GM12878 (cell line): Measurements from ENCODE around the gene DCAF6. TPM values are rescaled to one million over a fixed set of nuclear protein-coding genes. Genes with fewer than 3 reads are reported as not detected.

Experiments used
- ATAC-seq: fragments of 200-7000 bp; cut with Tn5 transposase; 3 replicates; pipeline ENCODE4 v1.9.1; 2020; ENCODE audit warnings: mild to moderate bottlenecking, moderate library complexity
- BruUV-seq: library from RNA; stranded (reverse); fragments of 400-500 nt; replicated peaks from 2 replicates; lab custom pipeline; 2021; lab: Mats Ljungman, UMichigan
- CTCF ChIA-PET: fragments of 300-600 bp; sonication (Branson Sonifier 250); formaldehyde crosslinking; extraction: SDS; loops from one replicate; lab custom pipeline; 2021; ENCODE audit warnings: inconsistent platforms; lab: Yijun Ruan, JAX
- POLR2A ChIA-PET: fragments of 350-600 bp; formaldehyde crosslinking; extraction: SDS; loops from one replicate; lab custom pipeline; 2021; ENCODE audit warnings: inconsistent platforms; lab: Charles Lee
- RAD21 ChIA-PET: fragments of 300-600 bp; sonication (Branson Sonifier 250); formaldehyde crosslinking; loops from one replicate; lab custom pipeline; 2023; ENCODE audit warnings: antibody characterized with exemption; ENCODE audit not compliant: unreplicated experiment; lab: Charles Lee
- SMC1A ChIA-PET: fragments of 300-600 bp; sonication (Branson Sonifier 250); formaldehyde crosslinking; loops from one replicate; lab custom pipeline; 2023; ENCODE audit not compliant: unreplicated experiment, uncharacterized antibody; lab: Charles Lee
- DNase-seq: peaks from one replicate; pipeline ENCODE4 v3.0.0-alpha.2; 2011; ENCODE audit warnings: low read depth, low spot score
- FAIRE-seq: peaks from 3 replicates; lab custom pipeline; 2011; peaks lifted over from hg19 to GRCh38; lab: Jason Lieb, UNC
- H2AFZ ChIP-seq: 2 replicates; pipeline ENCODE4 v1.6.0; 2011; ENCODE audit warnings: low read depth, low read length, control low read depth; ENCODE audit not compliant: control insufficient read depth
- H3K27ac ChIP-seq: 2 replicates; pipeline ENCODE4 v1.5.1; 2011; ENCODE audit warnings: control low read depth; ENCODE audit not compliant: control insufficient read depth, insufficient read depth
- H3K27me3 ChIP-seq, 2 experiments: replicated peaks in 1 of 2; 2 replicates each; pipeline versions ENCODE4 v1.6.0 to v1.6.1; 2011; ENCODE audit warnings: low read length in 1 of 2; ENCODE audit not compliant: control insufficient read depth in 2 of 2, insufficient read depth in 2 of 2
- H3K36me3 ChIP-seq, 2 experiments: 2 replicates each; pipeline ENCODE4 v1.5.1; 2011; ENCODE audit warnings: low read length in 1 of 2; ENCODE audit not compliant: control insufficient read depth in 2 of 2, insufficient read depth in 2 of 2
- H3K4me1 ChIP-seq: 2 replicates; pipeline ENCODE4 v1.6.1; 2011; ENCODE audit warnings: mild to moderate bottlenecking, low read length, moderate library complexity, mixed read lengths; ENCODE audit not compliant: control insufficient read depth, insufficient read depth
- H3K4me2 ChIP-seq: 2 replicates; pipeline ENCODE4 v1.6.0; 2011; ENCODE audit warnings: control low read depth; ENCODE audit not compliant: control insufficient read depth, insufficient read depth
- H3K4me3 ChIP-seq: fragments of 200-600 bp; sonication (generic); 2 replicates; pipeline ENCODE4 v1.5.1; 2016
- H3K79me2 ChIP-seq: 2 replicates; pipeline ENCODE4 v1.6.0; 2011; ENCODE audit warnings: low read length; ENCODE audit not compliant: control insufficient read depth, insufficient read depth
- H3K9ac ChIP-seq: 2 replicates; pipeline ENCODE4 v1.8.0; 2011; ENCODE audit warnings: low read length, control low read depth, mixed read lengths; ENCODE audit not compliant: control insufficient read depth, insufficient read depth
- H3K9me3 ChIP-seq: replicated peaks from 3 replicates; pipeline ENCODE4 v1.5.1; 2011; ENCODE audit warnings: mild to moderate bottlenecking, low read length; ENCODE audit not compliant: control insufficient read depth, insufficient read depth
- H4K20me1 ChIP-seq: 2 replicates; pipeline ENCODE4 v1.6.0; 2011; ENCODE audit not compliant: control insufficient read depth, insufficient read depth
- ATF7 ChIP-seq: fragments of 450-650 bp; IDR thresholded peaks from 2 replicates; pipeline ENCODE4 v1.6.1; 2016; ENCODE audit warnings: low read depth, mild to moderate bottlenecking
- CBX5 ChIP-seq: sonication (generic); IDR thresholded peaks from 2 replicates; pipeline ENCODE4 v1.6.1; 2016; ENCODE audit warnings: low read depth, moderate library complexity, mild to moderate bottlenecking, inconsistent platforms
- CREM ChIP-seq: IDR thresholded peaks from 2 replicates; pipeline ENCODE4 v1.6.1; 2014; ENCODE audit warnings: antibody characterized with exemption, low read depth
- GATAD2B ChIP-seq: fragments of 450-650 bp; conservative IDR thresholded peaks from 2 replicates; pipeline ENCODE4 v1.6.1; 2017; ENCODE audit warnings: low read depth, mild to moderate bottlenecking, moderate library complexity
- KAT2A ChIP-seq: conservative IDR thresholded peaks from 2 replicates; pipeline ENCODE4 v1.6.1; 2011; ENCODE audit warnings: low read depth, low read length; ENCODE audit not compliant: control insufficient read depth
- MAX ChIP-seq: IDR thresholded peaks from 2 replicates; pipeline ENCODE4 v1.6.1; 2012; ENCODE audit warnings: low read depth, low read length, improper control_type of control experiment
- RUNX3 ChIP-seq: IDR thresholded peaks from 2 replicates; pipeline ENCODE4 v1.6.1; 2012; ENCODE audit warnings: low read length, inconsistent platforms
- SIN3A ChIP-seq: IDR thresholded peaks from 2 replicates; pipeline ENCODE4 v1.6.1; 2012; ENCODE audit warnings: low read depth, low read length, improper control_type of control experiment
- SPI1 ChIP-seq: IDR thresholded peaks from 2 replicates; pipeline ENCODE4 v1.6.1; 2011; ENCODE audit warnings: low read depth, mild to moderate bottlenecking, low read length, moderate library complexity, borderline replicate concordance; ENCODE audit not compliant: insufficient read depth
- ZNF687 ChIP-seq: fragments of 450-650 bp; IDR thresholded peaks from 2 replicates; pipeline ENCODE4 v1.6.1; 2017; ENCODE audit warnings: mild to moderate bottlenecking, moderate library complexity
- WGBS: methylation state at CpG from one replicate; pipeline ENCODE4 v1.1.6; 2016; ENCODE audit warnings: low lambda C conversion rate; ENCODE audit not compliant: insufficient replicate concordance, insufficient coverage; ENCODE audit errors: missing lambda C conversion rate; 5-methylcytosine and 5-hydroxymethylcytosine counted together
- in situ Hi-C: fragments of 300-500 bp; cut with MboI; formaldehyde crosslinking; loops from 9 replicates; pipeline ENCODE4 v1.14.3; 2018; ENCODE audit warnings: mixed read lengths
- intact Hi-C: fragments of 100-400 bp; cut with micrococcal nuclease; formaldehyde crosslinking; loops from one replicate; pipeline ENCODE4 v1.14.2; 2022; ENCODE audit not compliant: unreplicated experiment
- polyA plus RNA-seq, 11 experiments: library from polyadenylated mRNA; depleted of rRNA in 4 of 11; unstranded in 6 of 11; stranded (reverse) in 5 of 11; fragments of >200 nt; fragmentation: Nextera tagmentation in 4 of 11; fragmentation: Illumina TruSeq in 1 of 11; extraction: Ambion mirVana in 4 of 11; extraction: Trizol in 1 of 11; gene quantifications; 1 replicate in 1 of 11; 2 replicates in 10 of 11; pipeline versions ENCODE4 v1.2.1 to v1.2.3, GENCODE V29; 2011 to 2016; ENCODE audit warnings: inconsistent platforms in 2 of 11, missing spikeins in 2 of 11, low read depth in 1 of 11
- total RNA-seq, 4 experiments: library from RNA; depleted of rRNA in 3 of 4; stranded (reverse); fragments of >200 nt in 3 of 4; fragmentation: Illumina TruSeq in 1 of 4; extraction: Trizol in 1 of 4; gene quantifications; 2 replicates each; pipeline versions ENCODE4 v1.2.1 to v1.2.3, GENCODE V29; 2013 to 2021
- TF ChIP-seq, protein P1 (sequence below): fragments of 450-650 bp; IDR thresholded peaks from 2 replicates; pipeline ENCODE4 v1.6.1; 2016; ENCODE audit warnings: mild to moderate bottlenecking

DCAF6 gene
- total and polyA plus RNA-seq, 10 of the 15 experiments (the other 5 are each of a cell fraction or from before 2014, with no cell fraction given): 11.4 to 62.7 (median 33.0) TPM

- H3K36me3 ChIP-seq: no peaks in the 10 kb centered on the region
- ChIA-PET SMC1A (interaction anchor here (1.2 to 1.8 kb wide), 5 partner anchors 11 to 59 kb away, joined by 3 to 7 read pairs (median 4); no protein-coding TSS in a partner anchor), POLR2A (interaction anchor here (0.9 kb wide), 1 partner anchor 26 kb away, joined by 3 read pairs; the partner anchor contains the start of gene DCAF6), CTCF (interaction anchor here (0.6 to 1.8 kb wide), 5 partner anchors 9 to 176 kb away, joined by 3 to 4 read pairs (median 3); no protein-coding TSS in a partner anchor), RAD21 (no interaction called here)
- intact Hi-C loops (no loop called here), in situ Hi-C loops (no loop called here)
- no peaks in the 10 kb centered on the region for H4K20me1 ChIP-seq
- TF ChIP-seq CBX5: peak; percentile 76; the same call in 1 of the 2 replicates
- TF ChIP-seq, protein P1, sequence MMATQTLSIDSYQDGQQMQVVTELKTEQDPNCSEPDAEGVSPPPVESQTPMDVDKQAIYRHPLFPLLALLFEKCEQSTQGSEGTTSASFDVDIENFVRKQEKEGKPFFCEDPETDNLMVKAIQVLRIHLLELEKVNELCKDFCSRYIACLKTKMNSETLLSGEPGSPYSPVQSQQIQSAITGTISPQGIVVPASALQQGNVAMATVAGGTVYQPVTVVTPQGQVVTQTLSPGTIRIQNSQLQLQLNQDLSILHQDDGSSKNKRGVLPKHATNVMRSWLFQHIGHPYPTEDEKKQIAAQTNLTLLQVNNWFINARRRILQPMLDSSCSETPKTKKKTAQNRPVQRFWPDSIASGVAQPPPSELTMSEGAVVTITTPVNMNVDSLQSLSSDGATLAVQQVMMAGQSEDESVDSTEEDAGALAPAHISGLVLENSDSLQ: no peak
- peak; percentile 33; the same call in 1 of the 2 replicates for TF ChIP-seq RUNX3
- TF ChIP-seq ATF7: 0 out of 2 replicates have a peak, but pooled peaks have one; percentile 18
- H2AFZ ChIP-seq: no peak overlapping the region
- H3K27ac ChIP-seq: no peak overlapping the region
- 23% methylated on average over 6 of the region's 6 CpGs for WGBS
- BruUV-seq: no TSS peak
- H3K4me2 ChIP-seq: no peak overlapping the region
- no peak overlapping the region for H3K4me3 ChIP-seq
- peak; percentile 86 for ATAC-seq
- no peaks in the 10 kb centered on the region for H3K4me1 ChIP-seq
- no peaks in the 10 kb centered on the region for H3K27me3 ChIP-seq
- H3K9ac ChIP-seq: no peak overlapping the region
- no peak for DNase-seq
- H3K79me2 ChIP-seq: no peaks in the 10 kb centered on the region
- H3K9me3 ChIP-seq: peaks cover 12% of the 10 kb centered on the region
- FAIRE-seq: no peak
These were observed 26.7 kb upstream of the DCAF6 start for GRCh38 chr1:167909691-167910180.

GRCh38 chr1:167910530-167910929 is 26.0 kb upstream of the DCAF6 start:
- no TSS peak for BruUV-seq
- no peaks in the 10 kb centered on the region for H4K20me1 ChIP-seq
- ATAC-seq: no peak
- no peak overlapping the region for H2AFZ ChIP-seq
- no peak for TF ChIP-seq SIN3A
- no peak for TF ChIP-seq MAX
- no peak for TF ChIP-seq KAT2A
- TF ChIP-seq CREM: no peak
- no peak for TF ChIP-seq GATAD2B
- no peak for TF ChIP-seq ZNF687
- no peak for TF ChIP-seq SPI1
- TF ChIP-seq, all 136 proteins: peak for 0
- CTCF ChIA-PET: interaction anchor here (0.6 to 1.2 kb wide), 2 partner anchors 172 to 175 kb away, joined by 3 to 4 read pairs; no protein-coding TSS in a partner anchor
- Histone ChIP-seq H3K27ac (no peak overlapping the region), H3K27me3 (no peaks in the 10 kb centered on the region), H3K4me1 (no peaks in the 10 kb centered on the region), H3K4me3 (no peak overlapping the region), H3K79me2 (no peaks in the 10 kb centered on the region), H3K36me3 (no peaks in the 10 kb centered on the region; a peak in 1 of 4 replicates), H3K4me2 (no peak overlapping the region), H3K9ac (no peak overlapping the region), H3K9me3 (peaks cover 12% of the 10 kb centered on the region)
- FAIRE-seq (no peak), DNase-seq (no peak)
- 84% methylated on average over 2 of the region's 2 CpGs for WGBS
- in situ Hi-C loops: no loop called here
- SMC1A ChIA-PET: interaction anchor here (1.1 to 1.8 kb wide), 6 partner anchors 10 to 58 kb away, joined by 3 to 7 read pairs (median 4); no protein-coding TSS in a partner anchor
- RAD21 ChIA-PET: no interaction called here
- POLR2A ChIA-PET: interaction anchor here (0.5 to 0.9 kb wide), 2 partner anchors 17 to 26 kb away, joined by 3 read pairs; partner anchors contain the start of gene DCAF6
- intact Hi-C loops: no loop called here
